H9 (cell line): ENCODE data around the gene ST14. TPM values are rescaled to one million over a fixed set of nuclear protein-coding genes. Genes with fewer than 3 reads are reported as not detected.

Source experiments
- DNase-seq: peaks from one replicate; pipeline ENCODE4 v3.0.0-alpha.2; 2017
- H2AFZ ChIP-seq: one replicate; pipeline ENCODE4 v1.6.1; 2013; ENCODE audit warnings: mild to moderate bottlenecking, low read length, control low read depth, moderate library complexity
- H2AK5ac ChIP-seq: 2 replicates; pipeline ENCODE4 v1.6.1; 2013; ENCODE audit warnings: low read length, control low read depth, mixed read lengths; ENCODE audit not compliant: insufficient read length
- H2BK120ac ChIP-seq: one replicate; pipeline ENCODE4 v1.6.1; 2013; ENCODE audit warnings: low read depth, mild to moderate bottlenecking, low read length, control low read depth, inconsistent platforms; ENCODE audit not compliant: poor library complexity, severe bottlenecking
- H2BK12ac ChIP-seq: 2 replicates; pipeline ENCODE4 v1.6.1; 2013; ENCODE audit warnings: low read length, control low read depth, mixed read lengths, low read depth; ENCODE audit not compliant: insufficient read length
- H2BK15ac ChIP-seq: 2 replicates; pipeline ENCODE4 v1.6.1; 2013; ENCODE audit warnings: low read depth, low read length, control low read depth
- H2BK20ac ChIP-seq: one replicate; pipeline ENCODE4 v1.6.1; 2013; ENCODE audit warnings: low read depth, mild to moderate bottlenecking, low read length, control low read depth, inconsistent platforms; ENCODE audit not compliant: poor library complexity, severe bottlenecking
- H2BK5ac ChIP-seq: 2 replicates; pipeline ENCODE4 v1.6.1; 2013; ENCODE audit warnings: low read length, control low read depth, mixed read lengths; ENCODE audit not compliant: insufficient read length
- H3K14ac ChIP-seq: 2 replicates; pipeline ENCODE4 v1.6.1; 2013; ENCODE audit warnings: low read length, control low read depth; ENCODE audit not compliant: insufficient read depth
- H3K18ac ChIP-seq: 2 replicates; pipeline ENCODE4 v1.6.1; 2013; ENCODE audit warnings: low read depth, mild to moderate bottlenecking, mixed read lengths, low read length, control low read depth; ENCODE audit not compliant: insufficient read length
- H3K23ac ChIP-seq: 2 replicates; pipeline ENCODE4 v1.6.1; 2013; ENCODE audit warnings: low read length, control low read depth, mixed read lengths, low read depth; ENCODE audit not compliant: insufficient read length
- H3K23me2 ChIP-seq: 2 replicates; pipeline ENCODE4 v1.6.1; 2013; ENCODE audit warnings: low read depth, mild to moderate bottlenecking, mixed read lengths, low read length, control low read depth; ENCODE audit not compliant: insufficient read length, poor library complexity, severe bottlenecking
- H3K27ac ChIP-seq: 2 replicates; pipeline ENCODE4 v1.5.1; 2013; ENCODE audit warnings: low read length, control low read depth, mixed read lengths, low read depth; ENCODE audit not compliant: insufficient read length
- H3K27me3 ChIP-seq: 2 replicates; pipeline ENCODE4 v1.6.1; 2013; ENCODE audit warnings: low read length, control low read depth, inconsistent platforms; ENCODE audit not compliant: insufficient read depth
- H3K4ac ChIP-seq: 2 replicates; pipeline ENCODE4 v1.6.1; 2013; ENCODE audit warnings: low read depth, mild to moderate bottlenecking, control low read depth, inconsistent platforms, low read length, moderate library complexity
- H3K4me1 ChIP-seq: 2 replicates; pipeline ENCODE4 v1.6.1; 2013; ENCODE audit warnings: low read length, control low read depth, inconsistent platforms; ENCODE audit not compliant: insufficient read depth
- H3K4me2 ChIP-seq: 2 replicates; pipeline ENCODE4 v1.6.1; 2013; ENCODE audit warnings: low read length, control low read depth, mixed read lengths; ENCODE audit not compliant: insufficient read length, insufficient read depth
- H3K56ac ChIP-seq: 2 replicates; pipeline ENCODE4 v1.6.1; 2013; ENCODE audit warnings: low read depth, mild to moderate bottlenecking, mixed read lengths, low read length, control low read depth; ENCODE audit not compliant: insufficient read length
- H3K79me1 ChIP-seq: 2 replicates; pipeline ENCODE4 v1.6.1; 2013; ENCODE audit warnings: low read depth, mild to moderate bottlenecking, moderate library complexity, low read length, control low read depth, inconsistent platforms; ENCODE audit not compliant: insufficient read depth, poor library complexity, severe bottlenecking
- H3K79me2 ChIP-seq: 2 replicates; pipeline ENCODE4 v1.6.1; 2013; ENCODE audit warnings: low read length, control low read depth, inconsistent platforms; ENCODE audit not compliant: insufficient read depth
- H3K9ac ChIP-seq: 2 replicates; pipeline ENCODE4 v1.6.1; 2013; ENCODE audit warnings: low read length, control low read depth, mixed read lengths; ENCODE audit not compliant: insufficient read length; ENCODE audit errors: extremely low read depth
- H3K9me3 ChIP-seq: one replicate; pipeline ENCODE4 v1.6.1; 2013; ENCODE audit warnings: low read depth, low read length, inconsistent platforms; ENCODE audit not compliant: control insufficient read depth
- H3T11ph ChIP-seq: one replicate; pipeline ENCODE4 v1.6.1; 2013; ENCODE audit warnings: mild to moderate bottlenecking, low read length, control low read depth, inconsistent platforms
- H4K20me1 ChIP-seq: one replicate; pipeline ENCODE4 v1.6.1; 2013; ENCODE audit not compliant: control insufficient read depth, insufficient read length, insufficient read depth
- H4K5ac ChIP-seq: 2 replicates; pipeline ENCODE4 v1.6.1; 2013; ENCODE audit warnings: low read depth, mild to moderate bottlenecking, mixed read lengths, low read length, control low read depth; ENCODE audit not compliant: insufficient read length
- H4K8ac ChIP-seq: replicated peaks from 2 replicates; pipeline ENCODE4 v1.6.1; 2013; ENCODE audit warnings: low read length, control low read depth, mixed read lengths, low read depth; ENCODE audit not compliant: insufficient read length
- H4K91ac ChIP-seq: 2 replicates; pipeline ENCODE4 v1.6.1; 2013; ENCODE audit warnings: low read depth, mild to moderate bottlenecking, moderate library complexity, mixed read lengths, low read length, control low read depth; ENCODE audit not compliant: insufficient read length
- H3K27ac Mint-ChIP-seq, 3 experiments: 2 replicates in 2 of 3; 3 replicates in 1 of 3; pipeline ENCODE4 v1.8.0; 2020 to 2021; ENCODE audit warnings: mixed read lengths in 3 of 3, mild to moderate bottlenecking in 1 of 3, moderate library complexity in 1 of 3
- H3K27me3 Mint-ChIP-seq: 2 replicates; pipeline ENCODE4 v1.8.0; 2021; ENCODE audit warnings: low read depth, mild to moderate bottlenecking, moderate library complexity, mixed read lengths
- H3K36me3 Mint-ChIP-seq, 3 experiments: 2 replicates in 2 of 3; 3 replicates in 1 of 3; pipeline ENCODE4 v1.8.0; 2020 to 2021; ENCODE audit warnings: low read depth in 3 of 3, mixed read lengths in 3 of 3; ENCODE audit not compliant: insufficient read depth in 1 of 3
- H3K4me1 Mint-ChIP-seq, 2 experiments: 2 replicates each; pipeline ENCODE4 v1.8.0; 2020; ENCODE audit warnings: mixed read lengths in 2 of 2
- H3K4me3 Mint-ChIP-seq, 2 experiments: 2 replicates in 1 of 2; 3 replicates in 1 of 2; pipeline ENCODE4 v1.8.0; 2020 to 2021; ENCODE audit warnings: mild to moderate bottlenecking in 2 of 2, mixed read lengths in 2 of 2, moderate library complexity in 1 of 2
- H3K9me3 Mint-ChIP-seq, 2 experiments: 2 replicates in 1 of 2; 3 replicates in 1 of 2; pipeline ENCODE4 v1.8.0; 2020; ENCODE audit warnings: mild to moderate bottlenecking in 2 of 2, mixed read lengths in 2 of 2, moderate library complexity in 1 of 2
- CTCF ChIP-seq: fragments of 200-600 bp; sonication (generic); conservative IDR thresholded peaks from 3 replicates; pipeline ENCODE4 v1.8.0; 2021; ENCODE audit warnings: antibody characterized with exemption, mild to moderate bottlenecking
- WGBS: extraction: QIAGEN DNeasy Blood & Tissue Kit; methylation state at CpG from one replicate; pipeline ENCODE4 v1.1.7; 2013; ENCODE audit warnings: missing lambda C conversion rate, low lambda C conversion rate, mixed read lengths; ENCODE audit not compliant: insufficient read length; ENCODE audit errors: extremely low coverage; 5-methylcytosine and 5-hydroxymethylcytosine counted together
- total RNA-seq: library from RNA; stranded (reverse); gene quantifications from 2 replicates; pipeline ENCODE4 v1.2.1, GENCODE V29; 2021

The ST14 gene
- total RNA-seq, 1 experiment from 2014 or later = 22.4 TPM

GRCh38 chr11:130112071-130112830, 47.3 kb upstream of the ST14 start:
- Histone ChIP-seq H3K4me1 (peaks cover 4% of the 10 kb centered on the region), H4K91ac (no peak overlapping the region), H2AFZ (no peak overlapping the region), H2BK5ac (no peak overlapping the region), H3K56ac (no peak overlapping the region), H3K4me2 (no peak overlapping the region), H2BK120ac (no peak overlapping the region), H2AK5ac (no peak overlapping the region), H3K14ac (no peak overlapping the region), H3K27me3 (no peaks in the 10 kb centered on the region), H3K18ac (no peak overlapping the region), H3K27ac (no peak overlapping the region), H2BK20ac (no peak overlapping the region), H4K8ac (no peak overlapping the region), H3K79me2 (peaks cover 2% of the 10 kb centered on the region; the same call in 1 of the 2 replicates), H3T11ph (no peak overlapping the region), H3K9me3 (no peaks in the 10 kb centered on the region), H3K23ac (no peak overlapping the region), H4K20me1 (no peaks in the 10 kb centered on the region), H4K5ac (no peak overlapping the region), H3K23me2 (no peaks in the 10 kb centered on the region), H3K4ac (no peak overlapping the region), H3K79me1 (no peaks in the 10 kb centered on the region), H3K9ac (no peak overlapping the region), H2BK12ac (no peak overlapping the region), H2BK15ac (no peak overlapping the region)
- Mint-ChIP-seq H3K27me3 (no peaks in the 10 kb centered on the region), H3K27ac (peak overlapping the region in 2 of 3 experiments; percentile 66 to 70; a peak in 3 of 7 replicates), H3K9me3 (peaks cover 1% of the 10 kb centered on the region in 2 experiments; a peak in 2 of 5 replicates), H3K4me3 (no peak overlapping the region), H3K4me1 (peaks cover 21% of the 10 kb centered on the region in 2 experiments), H3K36me3 (peaks cover 31 to 58% (median 43%) of the 10 kb centered on the region in 3 experiments)
- no peak for DNase-seq
- TF ChIP-seq CTCF = no peak
- no CpG with 5 or more reads among the region's 10 CpGs for WGBS
